NOMO-1 treated with dmso at 0.1 percent for 144 hours (cell line): ENCODE data around the gene ZNF518A.
"Not testable (repeated sequence)": the region's sequence is repeated elsewhere in the genome, so short reads cannot be mapped to it uniquely, and the experiment has no call there.

ENCODE experiments used
- DNase-seq: peaks from one replicate; lab custom pipeline; 2025; ENCODE audit not compliant: unreplicated experiment; lab: John Stamatoyannopoulos, UW

The ZNF518A gene

GRCh38 chr10:96136810-96137209 lies 6.7 kb downstream of the ZNF518A start:
- DNase-seq = no peak

- DNase-seq = no peak
These were observed 7.5 kb downstream of the ZNF518A start for GRCh38 chr10:96137567-96137966.

- DNase-seq = no peak
These were observed 8.0 kb downstream of the ZNF518A start for GRCh38 chr10:96138102-96138501.

- DNase-seq = no peak
These were observed 22.3 kb downstream of the ZNF518A start for GRCh38 chr10:96152437-96152836.

- no peak for DNase-seq
These were observed 23.0 kb downstream of the ZNF518A start for GRCh38 chr10:96153070-96153469.

DNA sequence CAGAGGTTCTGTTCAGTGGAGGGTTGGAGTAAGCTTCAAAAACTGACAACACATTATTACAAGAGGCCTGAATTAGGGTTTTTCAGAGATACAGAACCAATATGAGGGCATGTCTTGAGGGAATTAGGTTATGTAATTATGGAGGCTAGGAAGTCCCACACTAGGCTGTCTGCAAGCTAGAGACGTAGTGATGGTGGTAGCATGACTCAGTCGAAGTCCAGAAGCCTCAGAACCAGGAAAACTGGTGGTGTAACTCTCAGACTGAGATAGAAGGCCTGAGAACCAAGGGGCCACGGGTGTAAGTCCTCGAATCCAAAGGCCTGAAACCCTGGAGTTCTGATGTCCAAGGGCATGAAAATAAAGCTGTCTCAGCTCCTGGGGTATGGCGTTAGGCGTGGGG lies 35.6 kb downstream of the ZNF518A start:
- DNase-seq = no peak

DNA sequence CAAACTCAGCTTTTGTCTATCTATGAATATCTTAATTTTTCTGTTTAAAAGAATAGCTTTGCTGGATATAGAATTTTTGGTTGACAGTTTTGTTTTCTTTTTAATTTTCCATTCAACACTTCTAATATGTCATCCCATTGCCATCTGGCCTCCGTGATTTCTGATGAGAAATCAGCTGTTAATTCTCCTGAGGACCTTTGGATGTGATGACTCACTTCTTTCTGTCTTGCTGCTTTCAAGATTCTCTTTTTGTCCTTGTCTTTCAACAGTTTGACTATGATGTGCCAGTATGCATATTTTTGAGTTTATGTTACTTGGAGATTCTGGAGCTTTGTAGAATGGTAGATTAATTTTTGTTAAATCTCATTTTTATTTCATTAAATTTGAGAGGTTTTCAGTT lies 38.4 kb downstream of the ZNF518A start:
- no peak for DNase-seq

DNA sequence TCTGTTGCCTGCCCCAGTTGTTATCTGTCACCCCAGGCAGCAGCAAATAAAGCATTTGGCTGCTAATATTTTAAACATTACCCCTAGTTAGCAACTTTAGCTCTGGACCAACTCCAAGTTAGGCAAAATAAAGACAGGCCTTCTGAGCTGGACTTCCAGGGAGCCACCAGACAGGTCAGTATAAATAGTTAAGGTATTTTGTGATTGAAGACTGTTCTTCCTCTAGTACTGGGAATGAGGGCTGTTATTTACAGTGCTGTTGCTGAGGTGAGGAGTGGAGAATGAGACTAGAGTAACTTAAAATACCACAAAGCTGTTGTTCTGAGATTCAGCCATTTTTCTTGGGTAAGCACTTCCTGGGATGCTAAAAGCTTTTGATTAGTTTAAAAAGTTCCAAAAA lies 40.1 kb downstream of the ZNF518A start:
- DNase-seq = no peak

GRCh38 chr10:96172666-96173065 lies 42.6 kb downstream of the ZNF518A start:
- no peak for DNase-seq

GRCh38 chr10:96176985-96177384 lies 46.9 kb downstream of the ZNF518A start:
- no peak for DNase-seq

DNA sequence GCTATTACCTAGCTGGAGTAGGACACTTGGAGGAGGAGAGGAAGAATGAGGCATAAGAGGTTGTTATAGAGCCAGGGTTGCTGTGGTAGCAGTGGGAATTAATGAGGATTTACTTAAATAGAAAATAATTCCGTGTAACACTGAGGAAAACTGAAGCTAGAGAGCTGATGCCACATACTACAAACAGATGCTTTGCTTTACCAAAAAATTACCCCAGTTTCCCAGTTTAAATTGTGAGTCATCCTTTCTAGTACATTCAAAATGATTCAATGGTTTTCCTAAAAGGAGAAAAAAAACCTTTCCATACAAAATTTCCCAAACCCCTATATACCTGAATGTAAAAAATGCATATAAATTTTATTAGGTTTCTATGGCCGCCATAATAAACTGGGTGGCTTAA lies 58.3 kb downstream of the ZNF518A start:
- DNase-seq = no peak

DNA sequence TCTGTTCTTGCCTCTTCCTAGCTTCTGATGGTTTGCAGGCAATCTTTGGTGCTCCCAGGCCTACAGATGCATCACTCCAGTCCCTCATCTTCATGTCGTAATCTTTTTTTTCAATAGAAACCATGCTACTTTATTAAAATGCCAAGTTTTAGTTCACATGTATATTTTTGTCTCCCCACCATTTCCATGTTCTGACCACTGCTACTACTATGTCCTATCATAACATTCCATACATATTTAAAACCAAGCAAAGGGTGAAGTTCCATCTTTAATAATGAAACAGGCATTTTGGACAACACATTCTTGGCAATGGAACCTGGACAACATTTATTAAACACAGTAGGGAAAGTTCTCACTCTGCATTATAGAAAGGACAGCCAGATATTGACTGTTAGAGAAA lies 58.8 kb downstream of the ZNF518A start:
- no peak for DNase-seq

- DNase-seq = not testable (repeated sequence)
These were observed 59.4 kb downstream of the ZNF518A start for GRCh38 chr10:96189505-96189904.

GRCh38 chr10:96201525-96201924 lies 71.4 kb downstream of the ZNF518A start:
- DNase-seq = no peak

GRCh38 chr10:96205580-96205979 lies 75.5 kb downstream of the ZNF518A start:
- DNase-seq = no peak

DNA sequence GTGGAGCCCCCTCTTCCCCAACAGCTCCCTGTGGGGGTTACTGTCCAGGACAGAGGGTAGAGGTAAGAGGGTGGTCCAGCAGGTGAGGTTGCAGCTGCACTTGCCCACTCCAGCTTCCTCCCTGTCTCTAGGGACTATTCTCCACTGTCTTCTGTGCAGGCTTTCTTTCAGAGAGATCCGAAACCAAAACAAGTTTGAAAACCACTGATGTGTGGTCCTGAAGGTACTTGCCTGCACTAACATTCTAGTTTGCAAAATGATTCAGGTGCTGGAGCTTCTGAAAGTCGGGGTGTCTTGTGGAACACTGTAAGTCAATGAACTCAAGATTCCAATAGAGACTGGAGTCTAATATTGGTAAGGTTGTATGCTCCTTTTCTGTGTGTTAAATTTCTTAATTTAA lies 78.2 kb downstream of the ZNF518A start:
- no peak for DNase-seq

- DNase-seq = no peak
These were observed 78.8 kb downstream of the ZNF518A start for GRCh38 chr10:96208946-96209345.

GRCh38 chr10:96211764-96212163 lies 81.7 kb downstream of the ZNF518A start:
- no peak for DNase-seq

GRCh38 chr10:96212911-96213310 lies 82.8 kb downstream of the ZNF518A start:
- no peak for DNase-seq
